GM18870 (cell line): ENCODE measurements around the gene PAX2.

Experiments used
- ATAC-seq: cut with Tn5 transposase; IDR thresholded peaks from one replicate; pipeline ENCODE4 v1.9.1; 2021; ENCODE audit warnings: moderate library complexity; ENCODE audit not compliant: unreplicated experiment

The PAX2 gene

DNA sequence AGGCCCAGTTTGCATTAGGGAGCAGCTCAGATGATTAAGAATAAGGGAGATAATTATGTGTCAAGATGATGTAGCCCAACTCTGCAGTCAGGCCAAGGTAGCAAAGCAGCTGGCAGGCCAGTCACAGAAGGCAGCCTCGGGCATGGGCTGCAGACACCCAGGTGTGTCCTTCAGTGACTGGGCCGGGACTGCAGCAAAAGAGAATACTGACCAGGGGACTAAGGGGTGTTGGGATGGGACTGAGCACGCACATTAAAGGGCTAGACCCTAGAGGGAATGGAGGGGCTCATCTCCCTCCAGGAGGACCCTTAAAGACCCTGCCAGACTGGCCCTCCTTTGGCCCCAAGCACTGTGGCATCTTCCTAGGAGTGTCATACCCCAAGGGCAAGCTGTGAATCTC lies 38.7 kb downstream of the PAX2 start:
- no peak for ATAC-seq

DNA sequence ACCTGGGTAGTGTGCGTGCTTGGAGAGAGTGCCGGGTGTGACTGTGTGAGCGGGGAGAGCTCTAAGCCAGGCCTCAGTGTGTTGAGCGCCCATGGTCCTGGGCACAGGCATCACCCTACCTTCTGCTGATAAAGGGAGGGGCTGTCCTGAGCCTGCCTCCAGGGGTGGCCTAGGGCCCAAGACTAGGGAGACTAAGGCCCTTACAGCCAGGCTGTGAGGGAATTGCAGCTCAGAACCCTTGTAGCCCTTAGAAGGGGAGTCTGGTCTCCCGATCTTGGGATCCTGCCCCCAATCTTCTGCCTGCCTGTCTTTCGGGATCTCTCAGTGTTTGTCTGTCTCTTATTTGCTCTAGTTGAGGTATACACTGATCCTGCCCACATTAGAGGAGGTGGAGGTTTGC lies 41.2 kb downstream of the PAX2 start:
- ATAC-seq, result no peak

DNA sequence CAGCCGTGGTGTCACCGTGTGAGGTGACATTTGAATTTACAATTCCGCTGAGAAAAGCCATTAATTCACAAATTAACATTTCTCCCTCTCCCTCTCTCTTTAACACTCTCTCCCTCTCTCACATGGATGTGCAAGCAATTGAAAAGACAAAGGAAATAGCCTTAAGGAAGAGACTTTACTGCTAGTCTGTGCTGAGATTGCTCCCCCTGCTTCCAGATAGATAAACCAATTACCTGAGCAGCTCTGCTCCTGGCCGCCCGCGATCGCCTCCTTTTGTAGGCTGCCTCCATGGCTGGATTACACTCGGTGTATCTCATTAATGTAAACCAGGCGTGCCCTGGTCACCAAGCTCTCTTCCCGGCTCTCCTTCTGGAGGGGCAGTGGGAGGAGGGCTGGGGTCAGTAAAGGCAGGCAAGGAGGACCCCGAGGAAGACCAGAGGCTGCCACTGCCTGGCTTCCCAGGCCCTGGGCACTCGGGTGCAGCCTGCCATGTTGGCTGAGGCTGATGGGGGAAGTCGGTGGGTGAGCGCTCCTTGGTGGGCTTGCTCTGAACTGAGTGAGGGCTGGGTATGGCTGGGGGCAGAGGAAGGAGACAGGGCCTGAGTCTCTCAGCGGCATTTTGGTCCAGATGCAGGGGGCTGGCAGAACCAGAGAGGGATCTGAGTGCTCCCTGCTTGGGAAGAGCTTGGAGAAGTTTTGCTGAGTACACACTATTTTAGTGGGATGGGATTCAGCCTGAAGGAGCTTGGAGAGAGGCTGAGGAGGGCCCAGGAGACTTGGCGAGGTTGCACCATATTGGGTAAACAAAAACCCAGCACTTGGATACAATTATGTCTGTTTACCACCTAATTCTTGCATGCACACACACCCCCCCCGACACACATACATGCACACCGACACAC lies 42.9 kb downstream of the PAX2 start:
- ATAC-seq, result no peak

DNA sequence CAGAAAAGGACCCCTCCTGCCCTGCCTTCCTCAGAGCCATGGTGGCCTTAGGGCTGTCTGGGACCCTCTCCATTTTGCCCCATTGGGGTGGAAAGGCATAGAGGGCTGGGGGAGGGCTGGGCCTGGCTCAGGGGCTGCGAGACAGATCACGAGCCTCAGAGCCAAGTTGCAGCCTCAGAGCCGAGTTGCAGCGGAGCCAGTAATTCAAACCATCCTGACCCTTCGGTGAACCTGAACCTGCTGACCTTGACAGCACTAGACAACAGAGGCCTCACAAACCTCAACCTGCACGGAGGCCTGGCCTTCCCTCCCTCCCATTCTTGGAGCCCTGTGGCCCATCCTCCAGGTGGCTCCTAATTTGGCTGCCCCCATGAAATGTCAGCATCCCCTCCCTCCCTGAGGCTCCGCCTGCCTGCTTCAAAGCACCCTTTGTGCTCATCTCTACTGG lies 45.4 kb downstream of the PAX2 start:
- ATAC-seq, result no peak

DNA sequence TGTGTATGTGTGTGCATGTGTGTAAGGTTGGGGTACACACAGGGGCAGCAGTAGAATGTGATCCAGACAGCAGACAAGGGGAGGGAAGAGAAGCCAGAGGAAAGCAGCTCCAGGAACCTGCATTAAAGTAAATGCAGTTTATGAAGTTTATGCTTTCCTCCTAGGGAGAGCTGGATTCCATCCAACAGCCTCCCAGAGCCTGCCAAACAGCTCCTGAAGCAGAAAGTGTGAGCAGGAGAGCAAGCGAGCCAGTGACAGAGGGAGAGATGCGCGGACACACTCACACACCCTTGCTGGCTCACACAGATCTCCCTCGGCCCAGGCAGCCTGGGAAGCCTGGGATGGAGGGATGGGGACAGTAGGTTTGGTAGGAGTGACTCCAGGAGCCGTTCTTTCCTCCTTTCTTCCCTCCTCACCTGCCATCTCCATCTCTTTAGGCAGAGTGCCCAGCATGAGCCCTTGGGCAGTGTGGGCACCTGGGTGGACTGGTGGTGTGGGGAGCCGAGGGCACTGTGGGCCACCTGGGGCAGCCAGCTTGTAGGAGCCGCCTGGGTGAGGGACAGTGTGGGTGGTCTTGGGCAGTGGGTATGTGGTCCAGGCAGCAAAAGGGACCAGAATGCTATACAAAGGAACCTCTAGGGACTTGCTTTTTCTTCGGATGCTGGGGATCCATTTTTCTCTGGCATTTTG lies 46.1 kb downstream of the PAX2 start:
- no peak for ATAC-seq

DNA sequence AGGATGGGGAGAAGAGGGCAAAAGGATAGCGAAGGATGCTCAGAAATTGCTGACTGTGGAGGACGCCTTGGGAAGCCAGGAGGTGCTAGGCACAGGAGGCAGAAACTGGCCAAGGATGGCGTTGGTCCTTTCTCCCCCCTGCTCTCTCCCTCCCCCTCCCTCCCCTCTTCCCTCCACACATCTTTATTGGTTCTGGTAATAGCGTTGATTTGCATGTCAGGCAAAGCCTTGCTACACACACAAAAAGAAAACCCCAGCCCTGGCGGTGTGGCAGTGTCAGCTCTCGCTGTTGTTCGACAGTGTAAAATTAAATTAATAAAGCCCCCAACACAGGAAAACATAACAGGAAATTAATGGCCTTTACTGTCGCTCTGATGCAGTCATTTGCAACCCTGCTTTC lies 47.2 kb downstream of the PAX2 start:
- ATAC-seq, result no peak

DNA sequence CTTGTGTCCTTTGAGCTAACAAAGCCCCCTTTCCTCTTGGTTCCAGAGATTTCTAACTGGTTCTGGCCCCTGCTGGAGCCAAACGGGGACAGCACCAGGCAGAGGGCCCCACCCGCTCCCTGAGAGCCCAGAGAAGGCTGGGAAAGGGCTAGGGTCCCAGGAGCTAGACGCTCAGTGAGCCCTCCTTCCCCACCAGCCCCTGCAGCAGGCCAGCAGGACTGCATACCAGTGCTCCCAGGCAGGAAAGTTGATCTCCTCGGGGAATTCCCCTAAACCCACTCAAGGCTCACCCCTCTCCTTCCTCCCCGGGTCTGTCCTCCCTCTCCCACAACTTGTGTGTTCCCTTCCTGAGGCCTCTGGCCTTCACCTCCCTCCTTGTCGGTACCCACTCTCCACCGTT lies 47.7 kb downstream of the PAX2 start:
- no peak for ATAC-seq

DNA sequence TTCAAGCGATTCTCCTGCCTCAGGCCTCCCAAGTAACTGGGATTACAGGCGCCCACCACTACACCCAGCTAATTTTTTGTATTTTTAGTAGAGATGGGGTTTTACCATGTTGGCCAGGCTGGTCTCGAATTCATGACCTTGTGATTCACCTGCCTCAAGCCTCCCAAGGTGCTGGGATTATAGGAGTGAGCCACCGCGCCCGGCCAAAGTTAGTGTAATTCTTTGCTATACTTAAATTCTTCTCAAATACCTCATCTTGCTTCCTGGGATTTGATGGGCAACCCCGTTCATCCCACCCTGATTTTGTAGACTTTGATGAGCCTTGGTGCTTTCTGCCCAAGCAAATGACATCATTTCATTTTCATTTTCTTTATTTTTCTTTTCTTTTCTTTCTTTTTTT lies 54.5 kb downstream of the PAX2 start:
- no peak for ATAC-seq

DNA sequence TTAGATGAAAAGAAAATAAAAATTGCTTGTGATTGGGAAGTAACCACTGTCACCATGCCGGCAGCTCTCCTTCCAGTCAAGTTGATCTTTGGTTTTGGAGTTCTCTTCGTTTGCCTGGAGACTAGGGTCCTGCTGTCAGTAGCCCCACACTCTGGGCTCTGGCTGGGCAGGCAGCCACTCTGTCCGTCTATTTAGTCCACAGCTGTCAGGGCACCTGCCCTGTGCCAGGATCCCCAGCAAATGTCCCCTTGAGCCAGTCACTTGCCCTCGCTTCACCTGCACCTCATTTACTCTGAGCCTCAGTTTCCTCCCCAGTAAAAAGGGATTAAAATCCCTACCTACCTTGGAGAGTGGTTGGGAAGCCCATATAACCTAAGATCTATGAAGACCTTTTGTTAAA lies 55.5 kb downstream of the PAX2 start:
- ATAC-seq, result no peak

DNA sequence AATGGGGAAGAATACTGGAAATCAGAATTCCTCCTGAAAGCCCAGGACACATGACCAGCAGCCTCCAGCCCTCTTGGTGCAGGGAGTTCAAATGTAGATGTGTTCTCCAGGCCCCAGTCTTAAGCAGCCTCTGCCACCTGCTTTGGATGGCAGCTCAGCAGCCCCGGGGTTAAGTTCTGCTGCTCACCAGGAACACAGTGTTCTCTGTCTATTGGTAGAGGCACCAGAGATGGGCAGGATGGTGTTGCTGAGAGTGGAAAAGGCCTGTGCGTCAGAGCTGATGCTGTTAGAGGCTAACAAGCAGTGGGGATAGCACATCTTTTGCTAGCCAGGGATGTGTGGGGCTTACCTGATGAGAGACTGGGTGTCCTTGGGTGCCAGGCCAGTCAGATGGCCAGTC lies 56.8 kb downstream of the PAX2 start:
- no peak for ATAC-seq

DNA sequence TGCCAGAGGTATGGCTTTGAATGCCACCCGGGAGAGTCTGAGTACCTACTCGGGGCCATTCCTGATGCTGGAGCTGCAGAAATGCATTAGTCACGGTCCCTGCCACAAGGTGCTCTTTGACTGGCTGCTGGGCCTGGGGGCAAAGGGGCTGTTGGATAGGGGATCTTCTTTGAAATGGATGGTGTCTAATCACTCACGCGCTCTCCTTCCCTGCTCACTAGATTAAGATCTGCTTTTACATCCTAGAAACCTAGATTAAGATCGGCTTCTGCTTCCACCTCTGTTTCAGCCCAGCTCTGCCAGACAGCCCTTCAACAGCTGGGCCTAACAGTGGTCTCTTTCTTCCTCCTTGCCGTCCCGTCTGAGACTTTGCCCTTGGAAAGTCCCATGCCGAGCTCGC lies 57.2 kb downstream of the PAX2 start:
- no peak for ATAC-seq

DNA sequence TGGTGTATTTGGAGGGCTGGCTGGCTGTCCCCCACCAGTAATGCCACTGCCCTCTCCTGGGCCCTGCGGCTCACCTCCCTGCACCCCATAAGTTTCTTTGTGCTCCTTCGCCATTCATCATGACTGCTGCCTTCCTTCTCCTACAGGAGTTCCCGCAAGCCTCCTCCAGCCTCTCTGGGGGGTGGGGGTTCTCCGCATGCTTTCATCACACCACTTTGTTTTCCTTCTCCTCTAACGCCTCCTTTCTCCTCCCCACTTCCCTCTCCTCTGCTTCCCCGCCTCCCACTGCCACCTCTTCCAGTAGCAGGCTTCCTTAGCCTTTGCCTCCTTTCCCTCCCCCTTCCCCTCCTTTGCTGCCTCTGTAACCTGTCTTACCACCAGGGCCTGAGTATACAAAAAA lies 58.1 kb downstream of the PAX2 start:
- no peak for ATAC-seq

DNA sequence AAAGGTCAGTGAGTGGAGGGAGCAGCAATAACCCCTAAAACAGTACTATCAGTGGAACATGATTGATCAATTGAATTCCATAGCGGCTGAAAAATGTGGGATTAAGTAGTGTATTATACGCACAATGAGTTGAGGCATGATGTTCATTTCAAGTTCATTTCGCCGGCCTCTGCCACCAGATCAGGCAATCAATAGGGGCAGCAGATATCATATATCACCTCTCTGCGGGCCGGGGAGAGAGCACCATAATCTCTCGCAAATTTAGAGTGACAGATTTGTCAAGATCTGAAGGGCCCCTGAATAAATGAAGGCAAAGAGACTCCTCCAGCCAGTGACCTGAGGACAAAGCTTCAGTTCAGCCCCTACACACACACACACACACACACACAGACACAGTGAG lies 58.5 kb downstream of the PAX2 start:
- no peak for ATAC-seq

DNA sequence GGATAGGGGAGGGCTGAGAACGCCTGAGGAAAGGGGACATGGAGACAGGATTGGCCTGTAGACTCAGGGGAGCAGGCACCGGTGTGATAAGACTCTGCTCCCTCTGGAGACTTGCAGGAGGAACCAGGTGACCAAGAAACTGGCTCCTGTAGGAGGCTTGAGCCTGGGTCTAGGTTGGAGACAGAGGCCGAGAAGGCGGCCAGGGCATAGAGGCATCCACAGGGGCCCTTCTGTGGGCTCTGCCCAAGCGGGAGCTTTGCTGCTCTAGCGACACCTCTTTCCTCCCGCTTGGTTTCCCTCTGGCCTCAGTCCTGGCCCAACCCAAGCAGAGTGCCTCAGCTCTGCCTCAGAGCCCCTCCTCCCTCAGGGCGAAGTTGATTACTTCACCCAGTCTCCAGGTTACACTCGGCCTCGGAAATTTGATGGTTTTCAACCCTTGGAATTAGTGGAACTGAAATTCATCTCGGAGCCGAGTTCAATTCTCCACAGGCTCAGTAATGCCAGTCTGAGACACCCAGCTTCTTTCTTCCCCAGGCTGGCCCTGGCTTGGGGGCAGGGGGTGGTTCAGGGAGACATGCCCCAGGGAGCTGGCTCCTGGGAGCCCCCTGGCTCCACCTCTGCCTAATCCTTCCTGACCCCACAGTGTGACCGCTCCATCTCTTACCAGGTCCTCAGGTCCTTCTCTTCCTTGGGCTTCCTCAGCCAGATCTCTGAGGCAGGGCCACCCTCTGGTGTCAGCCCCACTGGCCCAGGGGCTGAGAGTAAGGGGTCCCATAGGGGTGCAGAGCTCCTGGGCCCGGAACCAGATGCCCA lies 60.4 kb downstream of the PAX2 start:
- no peak for ATAC-seq

DNA sequence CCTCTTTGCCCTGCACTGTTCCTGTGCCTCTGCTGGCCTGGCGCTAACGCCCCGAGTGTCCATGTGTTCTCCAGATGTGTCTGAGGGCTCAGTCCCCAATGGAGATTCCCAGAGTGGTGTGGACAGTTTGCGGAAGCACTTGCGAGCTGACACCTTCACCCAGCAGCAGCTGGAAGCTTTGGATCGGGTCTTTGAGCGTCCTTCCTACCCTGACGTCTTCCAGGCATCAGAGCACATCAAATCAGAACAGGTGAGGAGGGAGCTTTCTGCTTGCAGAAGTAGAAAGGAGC lies 60.9 kb downstream of the PAX2 start:
- no peak for ATAC-seq

DNA sequence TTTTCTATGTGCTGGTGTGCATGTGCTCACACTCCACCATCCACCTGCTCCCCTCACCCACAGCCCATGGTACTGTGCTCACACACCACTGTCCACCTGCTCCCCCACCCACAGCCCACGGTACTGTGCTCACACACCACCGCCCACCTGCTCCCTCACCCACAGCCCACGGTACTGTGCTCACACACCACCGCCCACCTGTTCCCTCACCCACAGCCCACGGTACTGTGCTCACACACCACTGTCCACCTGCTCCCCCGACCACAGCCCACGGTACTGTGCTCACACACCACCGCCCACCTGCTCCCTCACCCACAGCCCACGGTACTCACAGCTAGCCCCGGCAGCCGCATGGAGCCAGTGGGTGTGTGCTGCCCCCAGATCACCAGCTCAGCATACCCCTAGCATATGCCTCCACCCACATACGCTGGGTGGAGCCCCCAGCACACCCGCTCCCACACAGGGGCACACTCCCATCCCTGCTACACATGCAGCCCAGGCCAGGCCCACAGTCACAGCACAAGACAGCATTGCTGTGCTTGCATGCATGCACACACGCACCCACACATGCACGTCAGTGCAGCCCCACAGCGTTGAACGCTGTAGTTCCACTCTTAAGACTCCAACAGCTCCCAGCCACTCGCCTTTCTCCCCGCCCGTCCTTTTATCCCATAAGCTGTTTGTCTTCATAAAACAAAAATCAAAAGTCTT lies 62.0 kb downstream of the PAX2 start:
- ATAC-seq, result no peak

DNA sequence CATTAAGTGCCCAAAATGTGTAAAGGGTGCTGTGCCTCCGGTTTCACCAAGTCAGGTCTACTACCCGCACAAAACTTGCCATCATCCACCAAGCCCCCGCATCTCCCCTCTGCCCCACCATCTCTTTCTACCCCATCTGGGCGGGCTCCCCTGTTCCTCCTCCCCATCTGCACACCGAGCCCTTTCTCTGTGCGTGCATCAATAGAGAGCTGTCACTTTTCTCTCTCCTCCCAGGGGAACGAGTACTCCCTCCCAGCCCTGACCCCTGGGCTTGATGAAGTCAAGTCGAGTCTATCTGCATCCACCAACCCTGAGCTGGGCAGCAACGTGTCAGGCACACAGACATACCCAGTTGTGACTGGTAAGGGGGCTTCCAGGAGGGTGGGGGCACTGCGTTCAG lies 63.5 kb downstream of the PAX2 start:
- no peak for ATAC-seq

DNA sequence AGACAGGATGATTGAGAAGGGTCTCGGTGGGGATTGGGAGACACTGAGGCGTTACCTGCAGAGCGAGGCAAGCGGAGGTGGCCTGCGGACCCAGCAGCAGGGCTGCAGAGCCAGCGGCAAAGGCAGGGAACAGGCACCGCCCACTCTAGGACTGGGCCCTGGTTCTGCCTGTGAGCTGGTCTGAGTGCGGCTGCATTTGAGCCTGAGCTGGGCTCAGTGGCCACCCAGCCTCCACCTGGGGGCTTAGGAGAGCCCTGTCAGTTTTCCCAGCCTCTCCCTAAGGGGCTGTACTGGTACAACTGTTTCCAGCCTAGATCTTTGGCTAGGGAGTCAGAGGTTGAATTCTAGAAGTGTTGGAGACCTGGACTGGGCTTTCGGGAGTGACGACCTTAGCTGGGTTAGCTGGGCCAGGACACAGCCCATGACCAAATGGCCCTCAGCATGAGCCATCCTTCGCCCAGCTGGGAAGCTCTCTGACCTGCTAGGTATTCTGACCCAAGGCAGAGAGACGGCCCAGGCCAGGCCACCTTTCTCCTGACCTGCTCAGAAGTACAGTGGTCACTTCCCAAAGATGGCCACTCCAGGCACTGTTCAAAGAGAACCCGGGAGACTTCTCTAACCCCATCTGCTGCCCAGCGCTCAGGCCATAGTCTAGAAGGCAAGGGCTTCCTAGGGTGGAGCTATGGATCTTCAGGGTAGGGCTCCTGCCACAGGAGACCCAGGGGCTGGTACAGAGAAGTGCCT lies 64.9 kb downstream of the PAX2 start:
- ATAC-seq, result no peak

DNA sequence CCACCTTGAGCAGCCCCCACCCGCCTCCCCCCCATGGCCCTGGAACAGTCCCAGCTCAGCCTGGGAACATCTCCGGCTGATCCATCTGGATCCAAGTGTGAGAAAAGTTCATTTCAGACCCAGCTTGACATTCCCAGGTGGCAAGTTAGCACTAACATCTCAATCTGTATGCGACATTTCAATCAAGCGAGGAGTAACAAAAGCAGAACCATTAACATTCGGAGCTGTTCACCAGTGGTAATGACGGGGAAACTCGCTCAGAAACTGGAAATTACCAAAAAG lies 65.4 kb downstream of the PAX2 start:
- no peak for ATAC-seq

DNA sequence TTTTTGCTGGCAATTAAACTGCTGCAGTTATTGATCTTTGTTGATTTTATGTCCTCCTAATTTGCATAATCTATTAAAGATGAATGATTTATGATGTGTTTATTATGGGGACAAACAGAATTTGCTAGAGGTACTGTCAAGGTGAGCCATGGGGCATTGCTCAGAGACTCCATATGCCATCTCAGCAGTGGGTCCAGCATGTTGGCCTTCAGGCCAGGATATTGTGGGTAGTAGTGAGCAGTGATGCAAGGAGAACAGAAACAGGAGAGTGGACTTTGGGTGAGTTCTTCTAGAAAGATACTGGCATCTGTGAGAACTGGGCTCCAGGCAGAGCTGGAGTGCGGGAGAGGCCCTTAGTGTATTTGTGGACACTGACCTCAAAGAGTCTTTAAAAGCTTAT lies 65.9 kb downstream of the PAX2 start:
- no peak for ATAC-seq
